Measurements from ENCODE around the gene NUDT21.
"Not testable (repeated sequence)": the region's sequence is repeated elsewhere in the genome, so short reads cannot be mapped to it uniquely, and the experiment has no call there.

Gene NUDT21

DNA sequence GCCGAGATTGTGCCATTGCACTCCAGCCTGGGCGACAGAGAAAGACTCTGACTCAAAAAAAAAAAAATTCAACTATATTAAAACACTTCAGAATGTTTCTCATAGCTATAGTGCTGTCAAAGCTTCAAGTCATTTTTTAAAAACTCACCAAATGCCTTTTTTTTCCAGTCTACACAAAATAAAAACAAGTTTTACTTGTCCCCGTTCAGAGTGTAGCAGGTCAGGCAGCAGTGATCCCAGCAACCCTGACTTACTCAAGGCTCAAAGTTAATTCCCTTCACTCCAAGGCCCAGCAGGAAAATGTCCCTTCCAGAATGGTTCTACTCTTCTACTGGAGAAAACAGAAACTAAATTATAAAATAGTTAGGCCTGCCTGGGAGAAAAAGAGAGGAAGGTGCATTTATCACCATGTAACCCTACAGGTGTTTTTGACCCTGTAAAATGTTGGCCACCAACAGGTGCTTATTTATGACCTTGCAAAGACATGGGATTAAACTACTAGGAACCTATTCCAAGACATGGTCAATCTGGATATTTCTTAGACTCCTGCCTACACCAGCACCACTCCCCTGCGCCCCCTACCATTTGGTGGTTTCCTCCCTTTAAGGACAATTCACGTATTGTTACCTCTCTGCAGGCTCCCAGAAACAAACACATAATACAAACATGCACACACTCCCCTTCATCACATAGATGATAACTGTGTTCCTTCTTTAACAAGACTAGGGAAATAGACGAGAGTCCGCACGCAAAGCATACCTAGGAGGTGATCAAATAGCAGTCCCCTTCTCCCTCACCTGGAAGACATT lies 31.2 kb downstream of the NUDT21 start:
- no peak for DNase-seq (ENCODE audit: low spot score)

DNA sequence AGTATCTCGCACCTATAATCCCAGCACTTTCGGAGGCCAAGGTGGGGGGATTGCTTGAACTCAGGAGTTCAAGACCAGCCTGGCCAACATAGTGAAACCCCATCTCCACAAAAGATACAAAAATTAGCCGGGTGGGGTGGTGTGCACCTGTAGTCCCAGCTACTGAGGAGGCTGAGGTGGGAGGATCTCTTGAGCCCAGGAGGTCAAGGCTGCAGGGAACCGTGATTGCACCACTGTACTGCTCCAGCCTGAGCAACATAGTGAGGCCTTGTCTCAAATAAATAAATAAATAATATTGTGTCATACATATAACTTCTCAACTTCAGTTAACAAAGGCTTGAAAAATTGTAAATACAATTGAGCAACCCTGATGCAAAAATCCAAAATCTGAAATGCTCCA lies 34.0 kb downstream of the NUDT21 start:
- no peak for DNase-seq (ENCODE audit: low spot score)

DNA sequence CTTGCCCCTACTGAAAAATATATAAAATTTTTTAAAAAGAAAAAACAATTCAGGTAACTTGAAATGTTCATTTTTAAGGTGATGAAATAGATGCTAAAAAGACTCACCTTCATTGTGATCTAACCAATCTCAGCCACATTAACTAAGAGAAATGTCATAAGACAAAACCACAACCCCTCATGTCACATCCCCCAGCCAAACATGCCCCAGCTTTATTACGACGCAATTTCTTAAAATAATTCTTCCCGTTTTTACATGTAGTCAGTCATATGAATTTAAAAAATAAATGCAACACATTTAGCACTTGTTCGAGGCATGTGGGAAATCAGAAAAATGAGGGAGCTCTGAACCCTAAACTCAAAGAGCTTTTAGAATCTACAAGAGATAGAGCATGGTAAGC lies 35.3 kb downstream of the NUDT21 start:
- no peak for DNase-seq (ENCODE audit: low spot score)

DNA sequence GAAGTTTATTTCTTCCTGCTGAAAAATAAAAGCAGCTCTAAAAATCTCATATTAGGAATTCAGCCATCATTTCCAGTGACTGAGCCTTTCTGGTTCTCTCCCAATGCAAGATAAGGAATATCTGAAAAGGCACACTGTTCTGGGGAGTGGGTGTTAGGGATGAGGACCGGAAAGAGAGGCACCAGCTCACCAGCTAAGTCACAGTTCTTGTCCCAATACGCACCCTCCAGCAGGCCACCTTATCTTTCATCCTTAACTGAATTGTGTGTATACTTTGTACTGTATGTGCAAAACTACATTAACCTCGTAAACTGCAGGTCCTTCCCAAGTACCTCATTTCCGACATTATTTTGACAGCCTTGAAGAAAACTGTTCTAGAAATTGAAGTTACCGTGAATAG lies 36.8 kb downstream of the NUDT21 start:
- DNase-seq (ENCODE audit: low spot score) = no peak

DNA sequence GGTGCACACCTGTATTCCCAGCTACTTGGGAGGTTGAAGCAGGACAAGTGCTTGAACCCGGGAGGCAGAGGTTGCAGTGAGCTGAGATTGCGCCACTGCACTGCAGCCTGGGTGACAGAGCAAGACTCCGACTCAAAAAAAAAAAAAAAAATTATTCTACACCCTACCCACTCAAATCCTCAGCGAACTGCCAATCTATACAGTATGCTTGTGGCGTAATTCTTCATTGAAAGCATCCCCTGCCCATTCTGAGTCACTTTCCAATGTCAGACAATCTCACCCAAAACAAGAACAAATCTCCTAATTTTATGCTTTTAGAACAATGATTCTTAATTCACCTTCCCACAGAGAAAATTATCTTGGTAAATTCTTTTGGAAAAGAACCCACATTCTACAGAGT lies 37.8 kb downstream of the NUDT21 start:
- no peak for DNase-seq (ENCODE audit: low spot score)

DNA sequence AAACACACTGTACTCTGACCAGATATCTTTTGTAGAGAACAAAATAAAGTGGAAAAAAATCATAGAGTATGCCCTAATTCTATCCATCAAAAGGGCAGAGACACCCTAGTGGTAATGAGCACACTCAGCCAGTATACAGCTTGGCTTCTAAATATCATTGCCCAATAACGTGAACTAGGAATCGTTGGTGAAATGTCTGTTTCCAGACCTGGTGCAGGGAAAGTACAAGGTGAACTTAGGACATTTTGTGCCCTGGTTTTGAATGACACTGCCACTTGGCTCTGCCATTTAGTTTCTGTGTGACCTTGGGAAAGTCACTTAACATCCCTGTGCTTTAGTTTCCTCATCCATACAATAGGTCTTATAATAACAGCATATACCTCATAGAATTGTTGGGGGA lies 39.5 kb downstream of the NUDT21 start:
- DNase-seq (ENCODE audit: low spot score) = no peak

DNA sequence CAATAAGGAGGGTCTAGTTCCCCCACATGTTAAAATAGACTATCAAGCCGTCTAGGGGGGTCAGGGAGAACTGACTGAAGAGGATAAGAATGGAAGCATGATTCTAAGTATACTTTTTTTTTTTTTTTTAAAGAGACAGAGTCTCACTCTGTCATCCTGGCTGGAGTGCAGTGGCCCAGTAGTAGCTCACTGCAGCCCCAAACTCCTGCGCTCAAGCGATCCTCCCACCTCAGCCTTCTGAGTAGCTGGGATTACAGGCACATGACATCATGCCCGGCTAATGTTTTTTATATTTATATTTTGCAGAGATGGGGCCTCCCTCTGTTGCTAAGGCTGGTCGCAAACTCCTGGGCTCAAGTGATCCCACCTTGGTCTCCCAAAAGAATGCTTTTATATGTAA lies 40.0 kb downstream of the NUDT21 start:
- DNase-seq (ENCODE audit: low spot score) = no peak

DNA sequence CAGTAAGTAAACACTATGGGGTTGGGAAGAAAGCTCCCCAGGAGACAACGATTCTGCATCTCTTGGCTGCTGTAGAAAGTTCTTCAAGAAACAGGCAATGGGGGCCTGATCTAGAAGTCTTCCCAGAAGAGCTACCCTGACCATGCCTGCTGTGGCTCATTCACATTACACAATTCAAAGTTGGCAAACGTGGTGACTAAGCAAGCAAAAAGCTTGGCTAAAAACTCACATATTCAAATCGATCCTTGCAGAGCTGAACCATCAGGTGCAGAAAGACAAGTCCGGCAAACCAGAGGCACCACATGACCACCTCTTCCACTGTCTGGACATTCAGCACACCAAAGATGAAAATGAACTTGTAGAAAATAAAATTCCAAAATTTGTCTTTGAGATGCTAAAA lies 41.9 kb downstream of the NUDT21 start:
- no peak for DNase-seq (ENCODE audit: low spot score)

DNA sequence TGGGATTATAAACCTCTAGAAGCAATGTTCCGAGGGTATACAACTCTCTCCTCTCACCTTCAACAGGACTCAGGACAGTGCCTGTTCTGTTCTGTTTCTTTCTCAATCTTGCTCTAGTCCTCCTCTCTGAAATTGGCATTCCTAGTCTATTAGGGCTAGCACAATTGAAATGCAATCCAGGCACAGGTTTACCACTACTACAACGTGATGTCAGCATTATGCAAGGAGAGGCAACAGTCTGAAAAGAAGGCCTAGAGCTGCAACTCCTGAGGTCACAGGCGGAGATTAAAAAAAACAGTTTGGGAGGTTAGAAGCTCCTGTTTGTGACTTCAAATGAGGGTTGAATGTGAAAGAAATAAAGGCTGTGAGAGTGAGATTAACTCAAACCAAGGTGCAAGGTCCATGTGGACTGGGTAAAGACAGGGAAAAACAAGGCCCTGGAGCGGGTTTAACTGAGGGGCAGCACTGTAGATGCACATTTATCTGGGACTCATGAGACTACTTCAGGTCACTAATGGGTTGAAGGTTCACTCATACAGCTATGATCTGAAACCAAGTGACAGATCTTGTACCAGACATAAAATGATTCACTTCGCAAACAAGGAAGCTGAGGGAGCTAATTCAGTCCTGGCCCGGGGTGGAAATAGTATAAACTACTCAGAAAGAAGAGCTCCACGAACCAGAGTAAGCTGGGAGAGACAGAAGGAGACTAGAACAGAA lies 42.6 kb downstream of the NUDT21 start:
- no peak for DNase-seq (ENCODE audit: low spot score)

DNA sequence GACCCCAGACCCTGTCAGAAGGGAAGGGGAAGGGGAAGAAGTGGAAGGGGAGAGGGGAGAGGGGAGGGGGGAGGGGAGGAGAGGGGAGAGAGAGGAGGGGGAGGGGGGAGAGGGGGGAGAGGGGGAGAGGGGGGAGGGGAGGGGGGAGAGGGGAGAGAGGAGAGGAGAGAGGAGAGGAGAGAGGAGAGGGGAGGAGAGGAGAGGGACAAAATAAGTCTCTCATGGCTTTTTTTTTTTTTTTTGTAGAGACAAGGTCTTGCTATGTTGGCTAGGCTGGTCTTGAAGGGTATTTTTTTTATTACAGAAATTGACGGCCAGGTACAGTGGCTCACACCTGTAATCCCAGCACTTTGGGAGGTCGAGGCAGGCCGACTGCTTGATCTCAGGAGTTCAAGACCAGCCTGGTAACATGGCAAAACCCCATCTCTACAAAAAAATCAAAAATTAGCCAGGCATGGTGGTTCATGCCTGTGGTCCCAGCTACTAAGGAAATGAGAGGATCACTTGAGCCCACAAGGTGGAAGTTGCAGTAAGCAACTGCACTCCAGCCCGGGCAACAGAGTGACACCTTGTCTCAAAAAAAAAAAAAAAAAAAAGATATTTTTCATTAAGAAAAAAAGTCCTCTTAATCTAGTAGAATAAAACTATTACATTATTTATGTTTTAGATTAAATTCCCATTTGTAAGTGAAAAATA lies 45.0 kb downstream of the NUDT21 start:
- no peak for DNase-seq (ENCODE audit: low spot score)

DNA sequence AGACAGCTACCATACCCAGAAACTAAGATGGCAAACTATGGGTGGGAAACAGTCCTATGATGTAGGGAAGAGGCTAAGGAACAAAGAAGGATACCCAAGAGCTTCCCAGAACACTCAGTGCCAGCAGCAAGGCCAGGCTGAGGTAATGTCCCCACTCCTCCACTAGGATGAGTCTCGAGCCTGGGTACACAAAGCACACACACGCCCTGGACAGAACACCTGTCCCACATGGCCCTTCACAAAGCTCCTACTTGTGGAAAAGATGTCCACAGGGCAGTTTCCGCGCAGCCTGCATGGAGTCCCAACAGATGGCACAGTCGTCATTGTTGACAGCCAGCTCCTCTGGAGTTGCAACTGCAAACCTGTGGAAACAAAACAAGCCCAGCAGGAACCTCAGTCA lies 49.6 kb downstream of the NUDT21 start:
- no peak for DNase-seq (ENCODE audit: low spot score)

DNA sequence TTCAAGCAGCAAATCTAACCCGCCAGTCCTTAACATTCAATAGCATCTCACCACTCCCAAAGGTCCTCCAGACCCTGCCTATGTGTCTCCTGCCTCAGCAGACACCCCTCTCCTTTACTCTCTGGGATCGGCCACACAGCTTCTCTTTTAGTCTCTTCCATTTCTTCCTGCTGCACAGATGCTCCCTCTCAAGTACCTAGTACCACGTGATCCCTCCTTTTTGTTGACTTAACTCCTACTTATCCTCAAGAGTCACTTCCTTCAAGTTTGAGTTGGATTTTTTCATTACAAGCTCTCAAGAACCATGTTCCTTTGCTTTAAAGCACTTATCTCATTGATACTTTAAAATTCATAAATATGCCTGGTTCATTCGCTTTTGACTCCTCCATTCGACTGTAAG lies 50.7 kb downstream of the NUDT21 start:
- DNase-seq (ENCODE audit: low spot score) = no peak

DNA sequence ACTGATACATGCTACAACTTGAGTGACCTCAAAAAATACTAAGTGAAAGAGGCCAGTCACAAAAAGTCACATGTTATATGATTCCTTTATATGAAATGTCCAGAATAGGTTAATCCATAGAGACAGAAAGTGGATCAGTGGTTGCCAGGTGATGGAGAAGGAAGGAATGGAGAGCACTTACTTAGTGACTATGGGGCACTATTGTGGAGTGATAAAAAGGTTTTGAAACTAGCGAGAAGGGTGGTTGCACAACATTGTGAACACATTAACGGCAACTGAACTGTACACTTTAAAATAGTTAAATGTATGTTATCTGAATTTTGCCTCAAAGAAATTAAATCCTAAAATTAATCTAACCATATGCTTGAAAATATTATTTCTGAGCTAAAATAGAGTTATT lies 51.6 kb downstream of the NUDT21 start:
- no peak for DNase-seq (ENCODE audit: low spot score)

DNA sequence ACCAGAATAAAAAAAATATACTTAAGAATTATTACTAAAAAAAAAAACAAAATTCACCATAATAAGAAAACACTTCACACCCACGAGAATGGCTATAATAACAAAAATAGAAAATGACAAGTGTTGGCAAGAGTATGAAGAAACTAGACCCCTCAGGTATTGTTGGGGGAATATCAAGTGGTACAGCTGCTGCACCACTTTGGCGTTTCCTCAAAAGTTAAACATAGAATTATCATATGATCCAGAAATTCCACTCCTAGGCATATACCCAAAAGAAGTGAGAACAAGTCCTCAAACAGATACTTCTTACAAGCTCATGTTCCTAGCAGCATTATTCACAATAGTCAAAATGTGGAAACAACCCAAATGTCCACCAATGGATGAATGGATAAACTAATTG lies 52.1 kb downstream of the NUDT21 start:
- no peak for DNase-seq (ENCODE audit: low spot score)

DNA sequence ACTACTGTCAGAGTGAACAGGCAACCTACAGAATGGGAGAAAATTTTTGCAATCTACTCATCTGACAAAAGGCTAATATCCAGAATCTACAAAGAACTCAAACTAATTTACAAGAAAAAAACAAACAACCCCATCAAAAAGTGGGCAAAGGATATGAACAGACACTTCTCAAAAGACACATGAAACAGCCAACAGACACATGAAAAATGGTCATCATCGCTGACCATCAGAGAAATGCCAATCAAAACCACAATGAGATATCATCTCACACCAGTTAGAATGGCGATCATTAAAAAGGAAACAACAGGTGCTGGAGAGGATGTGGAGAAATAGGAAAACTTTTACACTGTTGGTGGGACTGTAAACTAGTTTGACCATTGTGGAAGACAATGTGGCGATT lies 54.4 kb downstream of the NUDT21 start:
- DNase-seq (ENCODE audit: low spot score) = not testable (repeated sequence)

DNA sequence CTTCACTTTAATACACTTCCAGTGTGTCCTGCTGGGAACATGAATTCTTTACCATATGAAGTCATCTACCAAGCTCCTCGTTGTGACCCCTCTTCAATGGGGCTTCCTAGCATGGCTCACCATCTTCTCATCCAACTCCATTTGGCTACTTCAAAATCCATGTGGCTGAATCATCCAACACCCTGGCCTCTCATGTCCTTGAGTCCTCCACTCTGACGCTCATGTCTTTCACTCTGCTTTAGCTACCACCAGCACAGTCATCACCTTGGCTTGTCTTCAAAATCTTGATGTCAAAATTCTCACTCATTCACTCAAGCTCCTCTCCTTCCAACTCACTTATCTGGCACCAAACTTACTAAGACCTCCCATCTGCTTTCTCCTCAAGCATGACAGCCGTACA lies 61.6 kb downstream of the NUDT21 start:
- no peak for DNase-seq (ENCODE audit: low spot score)

DNA sequence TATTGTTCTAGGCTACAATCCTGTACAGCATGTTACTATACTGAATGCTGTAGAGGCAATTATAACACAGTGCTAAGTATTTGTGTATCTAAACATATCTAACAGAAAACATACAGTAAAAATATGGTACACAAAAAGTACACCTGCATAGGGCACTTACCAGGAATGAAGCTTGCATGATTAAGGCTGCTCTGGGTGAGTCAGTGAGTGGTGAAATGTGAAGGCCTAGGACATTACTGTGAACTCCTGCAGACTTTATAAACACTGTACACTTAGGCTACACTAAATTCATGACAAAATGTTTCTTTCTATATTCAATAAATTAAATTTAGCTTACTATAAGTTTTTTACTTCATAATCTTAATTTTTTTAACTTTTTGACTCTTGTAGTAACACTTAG lies 62.9 kb downstream of the NUDT21 start:
- DNase-seq (ENCODE audit: low spot score) = no peak

DNA sequence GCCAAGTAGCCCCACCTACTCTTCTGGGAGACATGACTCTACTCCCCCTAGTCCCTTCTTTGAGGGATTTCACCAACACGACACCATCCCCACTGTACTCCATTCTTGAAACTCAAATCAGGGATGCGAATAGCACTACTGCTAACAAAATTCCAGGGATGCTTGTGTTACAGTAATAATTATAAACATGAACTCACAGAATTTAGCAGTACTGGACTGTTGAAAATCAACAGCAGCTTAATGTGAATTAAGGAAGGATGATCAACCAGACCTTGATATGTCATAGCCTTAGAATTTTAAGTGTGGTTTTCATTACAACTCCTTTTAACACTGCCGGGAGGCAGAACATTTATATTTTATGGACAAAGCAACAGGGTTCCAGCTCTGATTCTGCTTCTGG lies 63.7 kb downstream of the NUDT21 start:
- no peak for DNase-seq (ENCODE audit: low spot score)

DNA sequence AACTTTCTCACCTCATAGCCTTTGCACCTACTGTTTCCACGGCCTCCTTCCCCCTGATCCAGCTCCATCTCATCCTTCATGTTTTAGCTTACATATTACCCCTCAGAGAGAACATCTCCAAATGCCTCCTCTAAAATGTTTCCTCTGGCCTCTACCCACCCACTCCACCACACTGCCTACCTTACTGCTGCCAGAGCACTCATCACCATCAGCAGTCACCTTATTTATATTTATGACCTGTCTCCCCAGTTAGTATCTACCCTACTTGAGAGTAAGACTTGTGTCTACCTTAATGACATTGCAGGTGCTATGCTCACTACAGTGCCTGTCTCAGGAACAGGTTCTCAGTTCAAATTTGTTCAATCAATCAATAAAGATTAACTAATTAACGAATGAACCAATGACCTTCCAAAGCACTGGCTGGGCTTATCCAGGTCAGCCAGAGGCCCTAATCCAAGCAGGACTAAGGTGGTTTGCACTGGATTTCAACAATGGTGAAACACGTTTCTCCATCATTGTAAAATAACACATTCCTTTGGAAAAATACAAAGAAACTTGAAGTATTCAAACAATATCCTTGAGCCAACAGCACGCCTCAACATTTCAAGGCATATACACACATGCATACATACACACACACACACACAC lies 66.9 kb downstream of the NUDT21 start:
- DNase-seq (ENCODE audit: low spot score) = no peak

DNA sequence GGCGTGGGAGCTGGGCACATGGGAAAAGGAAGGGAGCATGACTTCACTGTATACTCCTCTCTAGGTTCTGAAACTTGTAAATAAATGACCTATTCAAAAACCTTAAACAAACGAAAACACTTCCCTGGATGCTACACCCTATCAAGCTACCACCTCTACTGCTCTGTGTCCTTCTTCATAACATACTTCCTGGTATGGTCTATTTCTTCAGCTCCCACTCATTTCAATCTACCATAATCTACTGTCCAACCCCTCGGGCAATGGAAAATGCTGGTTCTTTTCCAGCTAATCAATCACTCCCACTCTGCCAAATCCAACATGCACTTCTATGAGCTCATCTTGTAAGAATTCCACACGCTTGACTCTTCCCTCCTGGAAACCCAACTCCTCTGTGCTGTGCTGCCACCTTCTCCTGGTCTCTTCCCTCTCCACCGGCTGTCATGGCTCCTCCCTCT lies 68.2 kb downstream of the NUDT21 start:
- DNase-seq (ENCODE audit: low spot score) = no peak

DNA sequence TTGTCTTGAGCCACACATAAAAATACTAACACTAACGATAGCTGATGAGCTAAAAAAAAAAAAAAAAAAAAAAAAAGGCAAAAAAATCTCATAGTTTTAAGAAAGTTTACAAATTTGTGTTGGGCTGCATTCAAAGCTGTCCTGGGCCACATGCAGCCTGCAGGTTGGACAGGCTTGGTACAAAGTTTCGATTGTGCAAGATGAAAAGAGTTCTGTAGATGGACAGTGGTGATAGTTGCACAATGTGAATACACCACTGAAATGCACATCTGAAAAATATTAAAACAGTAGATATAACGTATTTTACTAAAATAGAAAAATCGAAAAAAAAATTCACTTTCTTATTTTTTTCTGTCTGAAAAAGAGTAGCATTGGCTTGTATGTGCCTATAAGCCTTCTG lies 68.7 kb downstream of the NUDT21 start:
- no peak for DNase-seq (ENCODE audit: low spot score)

DNA sequence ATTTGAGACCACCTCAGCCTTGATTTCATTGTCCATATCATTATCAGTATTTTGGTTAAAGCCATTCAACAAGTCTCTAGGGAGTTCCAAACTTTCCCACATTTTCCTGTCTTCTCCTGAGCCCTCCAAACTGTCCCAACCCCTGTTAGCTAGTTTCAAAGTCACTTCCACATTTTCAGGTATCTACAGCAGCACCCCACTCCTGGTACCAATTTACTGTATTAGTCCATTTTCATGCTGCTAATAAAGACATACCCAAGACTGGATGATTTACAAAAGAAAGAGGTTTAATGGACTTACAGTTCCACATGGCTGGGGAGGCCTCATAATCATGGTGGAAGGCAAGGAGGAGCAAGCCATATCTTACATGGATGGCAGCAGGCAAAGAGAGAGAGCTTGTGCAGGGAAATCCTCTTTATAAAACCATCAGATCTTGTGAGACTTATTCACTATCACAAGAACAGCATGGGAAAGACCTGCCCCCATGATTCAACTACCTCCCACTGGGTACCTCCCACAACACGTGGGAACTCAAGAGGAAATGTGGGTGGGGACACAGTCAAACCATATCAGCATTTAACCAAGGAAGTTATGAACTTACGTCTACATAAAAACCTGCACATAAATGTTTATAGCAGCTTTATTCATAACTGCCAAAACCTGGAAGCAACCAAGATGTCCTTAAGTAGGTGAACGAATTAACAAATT lies 70.2 kb downstream of the NUDT21 start:
- DNase-seq (ENCODE audit: low spot score) = not testable (repeated sequence)
